Thyroid gland (tissue), 4 donors: Measurements from ENCODE around the gene UVSSA.

Experiments
- POLR2A ChIP-seq, 2 donors: fragments of 450-650 bp; IDR thresholded peaks; one replicate each; pipeline ENCODE4 v1.6.1; 2017; ENCODE audit warnings: antibody characterized with exemption in 2 of 2, mild to moderate bottlenecking in 2 of 2, moderate library complexity in 1 of 2
- TF ChIP-seq, protein P1 (sequence below), 6 experiments: fragments of 200-600 bp in 3 of 6; fragments of 450-650 bp in 3 of 6; sonication (generic) in 3 of 6; IDR thresholded peaks; one replicate each; pipeline ENCODE4 v1.5.1; 2016 to 2019; ENCODE audit warnings: antibody characterized with exemption in 6 of 6, mild to moderate bottlenecking in 2 of 6, inconsistent platforms in 1 of 6, moderate library complexity in 1 of 6

DNA sequence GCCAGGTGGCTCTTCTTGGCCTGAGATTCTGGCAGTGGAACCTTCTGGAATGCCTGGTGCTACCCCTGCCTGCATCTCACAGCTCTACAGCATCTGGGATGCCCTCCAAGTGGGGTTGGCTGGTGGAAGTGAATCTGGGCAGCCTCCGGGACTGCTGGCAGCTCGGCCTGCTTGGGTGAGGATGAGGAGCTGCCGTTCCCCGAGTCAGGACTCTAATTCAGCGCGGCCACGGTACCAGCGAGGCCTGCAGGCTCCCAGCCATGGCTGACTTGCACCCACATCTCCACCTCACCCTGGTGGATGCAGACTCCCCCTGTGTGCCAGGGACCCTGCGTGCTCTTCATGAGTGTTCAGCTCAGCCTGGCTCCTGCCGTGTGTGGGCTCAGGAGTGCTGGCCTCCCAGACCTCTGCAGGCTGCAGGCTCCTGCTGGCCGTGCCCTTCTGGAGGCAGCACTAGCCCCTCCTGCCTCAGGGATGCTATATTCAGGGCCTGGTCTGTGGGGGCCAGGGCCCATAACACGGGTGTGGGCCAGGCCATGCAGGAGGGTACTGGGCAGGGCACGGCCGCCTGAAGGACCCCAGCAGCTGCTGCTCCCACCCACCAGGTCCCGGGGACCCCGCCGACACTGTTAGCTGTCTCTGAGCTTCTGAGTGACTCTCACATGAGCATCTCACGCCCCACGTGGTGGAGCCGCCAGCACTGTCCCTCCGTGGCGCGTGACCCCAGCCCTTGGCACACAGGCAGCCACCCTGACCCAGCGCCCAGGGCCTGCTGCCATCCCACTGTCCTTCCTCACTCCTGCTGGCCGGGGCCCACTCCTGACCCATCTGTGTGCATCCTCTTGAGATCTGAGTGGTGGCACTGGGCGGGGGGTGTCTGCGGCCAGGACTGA, 10.6 kb downstream of the UVSSA start:
- TF ChIP-seq, protein P1, sequence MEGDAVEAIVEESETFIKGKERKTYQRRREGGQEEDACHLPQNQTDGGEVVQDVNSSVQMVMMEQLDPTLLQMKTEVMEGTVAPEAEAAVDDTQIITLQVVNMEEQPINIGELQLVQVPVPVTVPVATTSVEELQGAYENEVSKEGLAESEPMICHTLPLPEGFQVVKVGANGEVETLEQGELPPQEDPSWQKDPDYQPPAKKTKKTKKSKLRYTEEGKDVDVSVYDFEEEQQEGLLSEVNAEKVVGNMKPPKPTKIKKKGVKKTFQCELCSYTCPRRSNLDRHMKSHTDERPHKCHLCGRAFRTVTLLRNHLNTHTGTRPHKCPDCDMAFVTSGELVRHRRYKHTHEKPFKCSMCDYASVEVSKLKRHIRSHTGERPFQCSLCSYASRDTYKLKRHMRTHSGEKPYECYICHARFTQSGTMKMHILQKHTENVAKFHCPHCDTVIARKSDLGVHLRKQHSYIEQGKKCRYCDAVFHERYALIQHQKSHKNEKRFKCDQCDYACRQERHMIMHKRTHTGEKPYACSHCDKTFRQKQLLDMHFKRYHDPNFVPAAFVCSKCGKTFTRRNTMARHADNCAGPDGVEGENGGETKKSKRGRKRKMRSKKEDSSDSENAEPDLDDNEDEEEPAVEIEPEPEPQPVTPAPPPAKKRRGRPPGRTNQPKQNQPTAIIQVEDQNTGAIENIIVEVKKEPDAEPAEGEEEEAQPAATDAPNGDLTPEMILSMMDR (IDR thresholded peaks at IDR 0.05) = no peak
- TF ChIP-seq POLR2A (IDR thresholded peaks at IDR 0.05) = no peak
